Choroid plexus epithelial cell (primary cell): Measurements from ENCODE around the gene MARCHF3.
A peak's percentile ranks its signal among the peaks of the same experiment; 100 is the strongest.

ENCODE experiments used
- DNase-seq: peaks from one replicate; pipeline ENCODE4 v3.0.0-alpha.2; 2010; ENCODE audit warnings: low read depth
- H3K4me3 ChIP-seq: 2 replicates; pipeline ENCODE4 v1.5.1; 2011; ENCODE audit warnings: low read depth, mild to moderate bottlenecking, control low read depth, low read length, moderate library complexity
- TF ChIP-seq, protein P1 (sequence below): conservative IDR thresholded peaks from 2 replicates; pipeline ENCODE4 v1.5.1; 2011; ENCODE audit warnings: low read depth, mild to moderate bottlenecking, control low read depth, inconsistent platforms, low read length, moderate library complexity

MARCHF3 gene

DNA sequence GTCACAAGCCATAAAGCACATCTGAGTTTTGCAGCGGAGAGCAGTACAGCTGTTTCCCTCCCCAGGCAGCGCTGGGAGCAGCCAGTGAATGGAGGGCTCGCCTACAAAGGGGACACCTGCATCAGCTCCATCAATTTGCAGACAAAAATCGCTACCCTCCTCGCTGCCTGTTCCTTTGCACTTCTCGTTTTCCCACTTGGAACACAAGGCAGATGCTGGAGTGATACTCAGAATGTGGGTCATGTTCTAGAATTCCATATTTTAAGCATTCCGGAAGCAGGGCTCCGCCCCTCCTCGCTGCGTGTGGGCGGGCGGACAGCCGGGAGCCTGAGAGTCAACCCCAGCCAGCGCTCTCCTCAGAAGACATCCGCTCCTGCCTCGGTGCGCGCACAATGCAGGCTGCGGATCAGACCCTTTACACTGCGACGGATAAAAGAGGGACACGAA is 161.3 kb downstream of the MARCHF3 start:
- peak overlapping the region; percentile 36 for H3K4me3 ChIP-seq
- TF ChIP-seq, protein P1, sequence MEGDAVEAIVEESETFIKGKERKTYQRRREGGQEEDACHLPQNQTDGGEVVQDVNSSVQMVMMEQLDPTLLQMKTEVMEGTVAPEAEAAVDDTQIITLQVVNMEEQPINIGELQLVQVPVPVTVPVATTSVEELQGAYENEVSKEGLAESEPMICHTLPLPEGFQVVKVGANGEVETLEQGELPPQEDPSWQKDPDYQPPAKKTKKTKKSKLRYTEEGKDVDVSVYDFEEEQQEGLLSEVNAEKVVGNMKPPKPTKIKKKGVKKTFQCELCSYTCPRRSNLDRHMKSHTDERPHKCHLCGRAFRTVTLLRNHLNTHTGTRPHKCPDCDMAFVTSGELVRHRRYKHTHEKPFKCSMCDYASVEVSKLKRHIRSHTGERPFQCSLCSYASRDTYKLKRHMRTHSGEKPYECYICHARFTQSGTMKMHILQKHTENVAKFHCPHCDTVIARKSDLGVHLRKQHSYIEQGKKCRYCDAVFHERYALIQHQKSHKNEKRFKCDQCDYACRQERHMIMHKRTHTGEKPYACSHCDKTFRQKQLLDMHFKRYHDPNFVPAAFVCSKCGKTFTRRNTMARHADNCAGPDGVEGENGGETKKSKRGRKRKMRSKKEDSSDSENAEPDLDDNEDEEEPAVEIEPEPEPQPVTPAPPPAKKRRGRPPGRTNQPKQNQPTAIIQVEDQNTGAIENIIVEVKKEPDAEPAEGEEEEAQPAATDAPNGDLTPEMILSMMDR, result no peak
- DNase-seq, result peak; percentile 55

DNA sequence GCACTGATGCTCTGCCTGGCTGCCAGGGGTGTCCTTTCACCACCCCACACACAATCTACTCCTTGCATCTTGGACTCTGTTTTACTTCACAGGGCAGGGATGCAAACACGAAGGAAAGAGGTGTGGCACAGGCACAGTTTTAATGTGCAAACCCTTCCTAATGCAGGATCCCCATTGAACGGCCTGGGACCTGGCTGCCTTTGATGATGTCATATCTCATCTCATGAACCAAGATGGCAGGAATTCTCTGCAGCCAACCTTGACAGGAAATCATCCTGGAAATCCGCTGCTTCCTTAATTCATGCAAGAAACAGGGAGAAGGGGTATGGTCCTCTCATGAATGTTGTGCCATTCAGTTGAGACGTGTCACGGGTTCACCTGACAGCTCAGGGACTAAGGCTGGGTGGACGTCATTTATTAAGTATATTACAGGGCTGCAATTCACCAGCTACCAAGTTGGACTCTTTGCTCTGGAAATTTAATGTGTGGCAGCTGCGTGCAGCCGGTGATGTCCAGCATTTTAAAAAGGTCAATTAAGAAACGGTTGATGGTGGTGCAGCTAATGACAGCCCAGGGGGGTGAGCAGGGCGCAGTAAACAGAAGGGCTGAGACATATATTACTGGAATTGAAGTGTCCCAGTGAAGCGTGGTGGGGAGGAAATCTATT is 161.9 kb downstream of the MARCHF3 start:
- no peak for DNase-seq
- no peak overlapping the region for H3K4me3 ChIP-seq
- TF ChIP-seq, protein P1, result no peak

DNA sequence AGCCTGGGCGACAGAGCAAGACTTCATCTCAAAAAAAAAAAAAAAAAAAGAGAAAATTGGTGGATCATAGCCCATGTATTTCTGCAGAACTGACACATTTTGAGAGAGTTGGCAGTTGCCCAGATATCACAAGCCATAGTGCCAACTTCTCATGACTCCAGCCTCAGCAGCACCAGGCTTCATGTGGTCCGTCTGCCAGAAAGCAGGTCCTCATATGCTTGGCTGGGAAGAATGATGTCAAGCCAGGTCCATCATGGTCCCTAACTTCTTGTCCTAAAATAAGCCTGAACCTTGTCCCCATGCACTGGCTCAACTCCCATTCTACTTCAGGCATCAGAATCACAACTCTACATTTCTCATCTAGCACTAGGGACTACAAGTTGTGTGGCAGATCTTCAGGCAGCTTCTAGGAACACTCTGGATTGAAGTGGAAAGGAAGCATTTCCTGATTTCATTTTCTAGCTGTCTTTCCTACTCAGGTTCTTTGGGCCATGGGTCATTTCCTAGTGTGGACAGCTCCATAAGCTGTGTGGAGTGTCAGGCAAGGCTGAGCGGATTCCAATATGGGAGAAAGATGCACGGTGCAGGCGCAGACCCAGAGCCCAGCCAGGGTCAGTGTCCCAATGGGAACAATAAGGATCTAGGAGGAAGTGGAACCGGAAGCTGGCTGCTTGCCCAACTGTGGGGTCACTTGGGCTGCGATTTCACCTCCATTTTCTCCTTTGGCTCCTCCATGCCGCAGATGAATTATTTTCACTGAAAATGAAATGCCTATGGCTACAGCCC is 163.3 kb downstream of the MARCHF3 start:
- H3K4me3 ChIP-seq, result no peak overlapping the region
- TF ChIP-seq, protein P1, result no peak
- no peak for DNase-seq

DNA sequence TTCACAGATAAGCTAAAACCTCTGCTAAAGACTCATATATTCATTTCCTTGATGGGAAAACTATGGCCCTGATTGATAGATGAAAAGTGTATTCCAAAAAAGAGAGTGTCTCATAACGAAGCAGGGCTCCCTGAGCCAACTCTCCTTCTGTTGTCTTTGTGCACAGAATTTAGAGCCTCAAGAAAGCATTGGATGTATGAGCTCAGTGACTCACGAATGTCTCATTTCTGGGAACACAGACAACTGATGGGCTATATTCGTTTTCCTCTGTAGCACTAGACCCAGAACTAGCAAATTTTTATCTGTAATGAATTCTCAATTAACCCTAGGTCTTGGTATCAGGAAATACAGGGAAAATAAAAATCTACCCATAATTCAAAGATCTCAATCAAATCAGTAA is 165.1 kb downstream of the MARCHF3 start:
- DNase-seq, result peak; percentile 71
- no peak overlapping the region for H3K4me3 ChIP-seq
- TF ChIP-seq, protein P1, result no peak

DNA sequence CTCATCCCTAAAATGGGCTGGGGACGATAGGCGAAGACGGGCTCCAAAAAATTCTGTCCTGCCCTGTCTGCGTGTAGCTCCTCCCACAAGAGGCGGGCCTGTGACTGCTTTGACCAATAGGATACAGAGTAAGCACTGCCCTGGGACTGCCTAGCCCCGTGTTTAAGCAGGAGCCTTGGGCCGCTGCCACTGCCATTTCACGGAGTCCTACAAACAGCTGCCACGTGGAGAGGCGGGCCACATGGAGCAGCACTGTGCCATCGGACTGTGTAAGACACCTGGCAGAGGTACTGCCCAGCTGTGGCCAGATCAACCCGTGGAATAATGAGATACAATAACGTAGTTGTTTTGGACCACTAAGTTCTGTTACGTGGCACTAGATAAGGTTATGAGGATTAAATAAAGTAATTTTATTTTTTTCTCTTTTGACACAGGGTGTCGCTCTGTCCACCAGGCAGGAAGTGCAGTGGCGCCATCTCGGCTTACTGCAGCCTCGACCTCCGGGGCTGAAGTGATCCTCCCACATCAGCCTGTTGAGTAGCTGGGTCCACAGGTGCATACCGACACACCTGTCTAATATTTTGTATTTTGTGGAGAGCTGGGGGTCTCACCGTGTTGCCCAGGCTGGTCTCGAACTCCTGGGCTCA is 166.2 kb downstream of the MARCHF3 start:
- no peak overlapping the region for H3K4me3 ChIP-seq
- no peak for DNase-seq
- TF ChIP-seq, protein P1, result no peak

DNA sequence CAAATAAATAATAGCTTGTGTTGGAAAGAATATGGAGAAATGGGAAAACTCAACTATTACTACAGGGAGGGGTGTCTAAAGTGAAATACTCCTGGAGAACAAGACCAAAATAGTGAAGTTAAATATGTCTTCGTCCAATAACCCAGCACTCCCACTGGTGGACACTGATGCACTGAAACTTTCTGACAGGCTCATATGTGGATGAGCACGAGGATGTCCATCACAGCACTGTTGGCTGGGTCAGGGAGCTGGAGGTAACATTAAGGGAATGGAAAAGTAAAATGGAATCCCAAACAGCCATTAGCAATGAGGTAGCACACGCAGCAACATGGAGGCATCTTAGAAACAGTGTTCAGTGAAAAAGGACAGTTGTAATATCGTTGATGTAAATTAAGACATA is 167.0 kb downstream of the MARCHF3 start:
- TF ChIP-seq, protein P1, result no peak
- DNase-seq, result no peak
- H3K4me3 ChIP-seq, result no peak overlapping the region
